ENCODE data around the gene APBA2. TPM values are rescaled to one million over a fixed set of nuclear protein-coding genes. Genes with fewer than 3 reads are reported as not detected.

The APBA2 gene
- total RNA-seq (2016; rRNA removed; fragmentation: Illumina TruSeq; extraction: Trizol) (0.29 and 0.62 TPM in 2 replicates), polyA plus RNA-seq (2011; rRNA removed) (1.5 and 2.3 TPM in 2 replicates), polyA minus RNA-seq (2011; rRNA and poly(A)+ RNA removed; ENCODE audit: low replicate concordance) (0.26 and 2.5 TPM in 2 replicates), Bru-seq, nascent RNA (percentile 21 among the genes with signal in this experiment), BruChase-seq, experiment 1, labeled RNA remaining after a 6-hour chase (percentile 16 among the genes with signal in this experiment), BruChase-seq, experiment 2, labeled RNA remaining after a 2-hour chase (percentile 17 among the genes with signal in this experiment)
- total RNA-seq (2016; cell fraction: cytosol; rRNA removed; fragmentation: Illumina TruSeq; extraction: Trizol; ENCODE audit: low read depth), result 0.40 and 0.79 TPM in 2 replicates
- 0.56 and 0.74 TPM in 2 replicates for total RNA-seq (2016; cell fraction: insoluble cytoplasmic fraction; rRNA removed; fragmentation: Illumina TruSeq; extraction: Trizol)
- 0.79 and 0.83 TPM in 2 replicates for total RNA-seq (2016; cell fraction: membrane; rRNA removed; fragmentation: Illumina TruSeq; extraction: Trizol)
- 0.60 and 0.71 TPM in 2 replicates for total RNA-seq (2016; cell fraction: nucleus; rRNA removed; fragmentation: Illumina TruSeq; extraction: Trizol)
- 1.2 and 1.4 TPM in 2 replicates for polyA plus RNA-seq (2011; cell fraction: cytosol; rRNA removed)
- polyA plus RNA-seq (2011; cell fraction: nucleus; rRNA removed), result 2.0 and 2.3 TPM in 2 replicates
- 1.0 TPM in 2 replicates for polyA plus RNA-seq (2012)
- 0.34 and 0.35 TPM in 2 replicates for polyA plus RNA-seq (2016; cell fraction: cytosol; fragmentation: Illumina TruSeq; extraction: Trizol; ENCODE audit: low read depth)
- polyA plus RNA-seq (2016; cell fraction: insoluble cytoplasmic fraction; fragmentation: Illumina TruSeq; extraction: Trizol; ENCODE audit: low read depth), result 0.58 and 0.87 TPM in 2 replicates
- polyA plus RNA-seq (2016; cell fraction: membrane; fragmentation: Illumina TruSeq; extraction: Trizol; ENCODE audit: low read depth), result 0.64 TPM in 2 replicates
- 1.00 and 1.3 TPM in 2 replicates for polyA plus RNA-seq (2016; cell fraction: nucleus; fragmentation: Illumina TruSeq; extraction: Trizol; ENCODE audit: insufficient read depth, low read depth)
- 0.49 and 0.79 TPM in 2 replicates for polyA minus RNA-seq (2011; cell fraction: cytosol; rRNA and poly(A)+ RNA removed)
- polyA minus RNA-seq (2011; cell fraction: nucleus; rRNA and poly(A)+ RNA removed), result 0.99 and 1.9 TPM in 2 replicates
- long read RNA-seq, experiment 1, partial matches to known transcripts, result 1 of 2 reads
- long read RNA-seq, experiment 1, other reads (novel, unspliced or antisense), result 0 of 2 reads
- long read RNA-seq, experiment 2, result 0 reads

DNA sequence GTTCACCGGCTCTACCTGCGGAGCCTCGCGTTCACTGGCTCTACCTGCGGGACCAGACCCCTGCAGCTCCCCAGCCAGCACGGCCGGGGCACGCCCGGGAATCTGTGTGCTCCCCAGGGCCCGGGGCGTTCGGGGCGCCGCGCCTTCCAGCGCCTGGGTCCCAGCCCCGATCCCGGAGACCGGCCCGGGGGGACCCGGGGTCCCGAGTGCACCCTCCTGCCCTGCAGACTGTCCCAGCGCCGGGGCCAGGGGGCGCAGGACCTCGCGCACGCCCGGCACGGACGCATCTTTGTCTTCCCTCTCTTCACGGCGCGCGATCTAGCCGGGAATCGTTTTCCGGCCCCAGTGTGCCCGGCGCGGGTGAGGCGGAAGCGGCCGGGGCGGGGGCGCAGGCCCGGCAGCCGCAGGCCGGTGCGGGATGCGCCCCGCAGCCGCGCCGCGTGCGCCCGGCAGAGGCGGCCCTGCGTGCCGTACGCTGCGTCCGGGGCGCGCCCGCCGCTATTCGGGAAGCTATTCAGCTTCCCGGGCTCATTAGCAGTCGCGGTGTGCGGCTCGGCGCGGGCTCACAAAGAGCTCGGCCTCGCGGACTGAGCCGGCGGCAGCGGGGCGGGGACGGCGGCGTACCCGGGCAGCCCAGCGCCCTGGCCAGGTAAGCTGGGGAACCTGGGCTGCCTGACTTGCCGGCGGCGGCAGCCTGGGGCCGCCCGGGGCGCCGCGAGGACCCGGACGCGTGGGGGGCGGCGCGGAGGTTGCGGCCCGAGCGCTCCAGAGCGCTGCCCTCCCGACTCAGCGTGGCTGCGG lies at the start of gene APBA2:
APBA2 (plus strand) TSS at position 345 of the 801 bp plus-strand sequence. CDS start 167,911 bp downstream, outside the sequence.
- BruUV-seq (replicated peaks), result no TSS peak
- Histone ChIP-seq H3K4me2 (ENCODE audit: low read depth, low read length) (peak within 1 kb of the TSS; percentile 58), H3K9ac (ENCODE audit: insufficient read depth, low read depth, low read length) (no peak within 1 kb of the TSS), H3K79me2 (ENCODE audit: insufficient read depth, low read length) (no peaks in the 10 kb centered on the region), H3K27me3 (ENCODE audit: control insufficient read depth in 1 of 2, insufficient read depth in 2 of 2, low read length in 2 of 2) (peaks cover 3 to 25% of the 10 kb centered on the region in 2 experiments; a peak in 3 of 5 replicates), H2AFZ (ENCODE audit: low read length) (no peak within 1 kb of the TSS), H3K9me3 (ENCODE audit: low read length) (no peaks in the 10 kb centered on the region), H4K20me1 (ENCODE audit: insufficient read depth, low read length) (no peaks in the 10 kb centered on the region), H3K27ac (ENCODE audit: extremely low read length, insufficient read depth, low read length) (no peak within 1 kb of the TSS), H3K36me3 (replicated peaks in 1 of 2; ENCODE audit: control insufficient read depth in 1 of 2, insufficient read depth in 2 of 2, low read length in 2 of 2) (no peaks in the 10 kb centered on the region), H3K4me3 (replicated peaks in 1 of 3; ENCODE audit: insufficient read depth in 1 of 3, low read depth in 2 of 3, low read length in 3 of 3) (peak within 1 kb of the TSS; percentile 40 to 62 (median 44); a peak in 5 of 6 replicates), H3K4me1 (ENCODE audit: insufficient read depth, low read length) (peaks cover 21% of the 10 kb centered on the region)
- intact Hi-C loops (cut with micrococcal nuclease; ENCODE audit: unreplicated experiment), result no loop called here
- DNase-seq (ENCODE audit: low spot score) (no peak), FAIRE-seq (no peak), ATAC-seq (peak; percentile 36)
- 10% methylated on average over 2 of the region's 109 CpGs for WGBS (ENCODE audit: low lambda C conversion rate)
- in situ Hi-C loops (cut with HindIII; ENCODE audit: extremely low pct_ligation_motif_present, low pct_unique_long_range_greater_than_20kb), result no loop called here
- POLR2A ChIA-PET, result no interaction called here
- CTCF ChIA-PET (ENCODE audit: low intra/inter-chr PET ratio, low total read pairs), result no interaction called here
- TF ChIP-seq NR2F6 (IDR thresholded peaks at IDR 0.05) (no peak), NR2F6 (CRISPR knock-in tag; IDR thresholded peaks at IDR 0.05) (no peak), SATB2 (CRISPR knock-in tag; IDR thresholded peaks at IDR 0.05) (no peak), SIX4 (CRISPR knock-in tag; IDR thresholded peaks at IDR 0.05) (no peak), HNRNPLL (IDR thresholded peaks at IDR 0.05; ENCODE audit: low read depth, low read length, poor library complexity, severe bottlenecking) (peak; percentile 57), GABPB1 (CRISPR knock-in tag; IDR thresholded peaks at IDR 0.05) (peak; percentile 28; the same call in 1 of the 2 replicates), NFYB (CRISPR knock-in tag; IDR thresholded peaks at IDR 0.05) (no peak), ZNF12 (CRISPR knock-in tag; IDR thresholded peaks at IDR 0.05) (no peak), MYC (CRISPR knock-in tag; IDR thresholded peaks at IDR 0.05; ENCODE audit: borderline replicate concordance) (peak; percentile 22; the same call in 1 of the 2 replicates), ZNF7 (CRISPR knock-in tag; IDR thresholded peaks at IDR 0.05) (no peak)
- TF ChIP-seq, protein P1, sequence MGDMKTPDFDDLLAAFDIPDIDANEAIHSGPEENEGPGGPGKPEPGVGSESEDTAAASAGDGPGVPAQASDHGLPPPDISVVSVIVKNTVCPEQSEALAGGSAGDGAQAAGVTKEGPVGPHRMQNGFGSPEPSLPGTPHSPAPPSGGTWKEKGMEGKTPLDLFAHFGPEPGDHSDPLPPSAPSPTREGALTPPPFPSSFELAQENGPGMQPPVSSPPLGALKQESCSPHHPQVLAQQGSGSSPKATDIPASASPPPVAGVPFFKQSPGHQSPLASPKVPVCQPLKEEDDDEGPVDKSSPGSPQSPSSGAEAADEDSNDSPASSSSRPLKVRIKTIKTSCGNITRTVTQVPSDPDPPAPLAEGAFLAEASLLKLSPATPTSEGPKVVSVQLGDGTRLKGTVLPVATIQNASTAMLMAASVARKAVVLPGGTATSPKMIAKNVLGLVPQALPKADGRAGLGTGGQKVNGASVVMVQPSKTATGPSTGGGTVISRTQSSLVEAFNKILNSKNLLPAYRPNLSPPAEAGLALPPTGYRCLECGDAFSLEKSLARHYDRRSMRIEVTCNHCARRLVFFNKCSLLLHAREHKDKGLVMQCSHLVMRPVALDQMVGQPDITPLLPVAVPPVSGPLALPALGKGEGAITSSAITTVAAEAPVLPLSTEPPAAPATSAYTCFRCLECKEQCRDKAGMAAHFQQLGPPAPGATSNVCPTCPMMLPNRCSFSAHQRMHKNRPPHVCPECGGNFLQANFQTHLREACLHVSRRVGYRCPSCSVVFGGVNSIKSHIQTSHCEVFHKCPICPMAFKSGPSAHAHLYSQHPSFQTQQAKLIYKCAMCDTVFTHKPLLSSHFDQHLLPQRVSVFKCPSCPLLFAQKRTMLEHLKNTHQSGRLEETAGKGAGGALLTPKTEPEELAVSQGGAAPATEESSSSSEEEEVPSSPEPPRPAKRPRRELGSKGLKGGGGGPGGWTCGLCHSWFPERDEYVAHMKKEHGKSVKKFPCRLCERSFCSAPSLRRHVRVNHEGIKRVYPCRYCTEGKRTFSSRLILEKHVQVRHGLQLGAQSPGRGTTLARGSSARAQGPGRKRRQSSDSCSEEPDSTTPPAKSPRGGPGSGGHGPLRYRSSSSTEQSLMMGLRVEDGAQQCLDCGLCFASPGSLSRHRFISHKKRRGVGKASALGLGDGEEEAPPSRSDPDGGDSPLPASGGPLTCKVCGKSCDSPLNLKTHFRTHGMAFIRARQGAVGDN (CRISPR knock-in tag; IDR thresholded peaks at IDR 0.05), result peak; percentile 31; the same call in 1 of the 2 replicates
- TF ChIP-seq, protein P2, sequence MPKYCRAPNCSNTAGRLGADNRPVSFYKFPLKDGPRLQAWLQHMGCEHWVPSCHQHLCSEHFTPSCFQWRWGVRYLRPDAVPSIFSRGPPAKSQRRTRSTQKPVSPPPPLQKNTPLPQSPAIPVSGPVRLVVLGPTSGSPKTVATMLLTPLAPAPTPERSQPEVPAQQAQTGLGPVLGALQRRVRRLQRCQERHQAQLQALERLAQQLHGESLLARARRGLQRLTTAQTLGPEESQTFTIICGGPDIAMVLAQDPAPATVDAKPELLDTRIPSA (CRISPR knock-in tag; IDR thresholded peaks at IDR 0.05; ENCODE audit: borderline replicate concordance), result no peak
- TF ChIP-seq, protein P3, sequence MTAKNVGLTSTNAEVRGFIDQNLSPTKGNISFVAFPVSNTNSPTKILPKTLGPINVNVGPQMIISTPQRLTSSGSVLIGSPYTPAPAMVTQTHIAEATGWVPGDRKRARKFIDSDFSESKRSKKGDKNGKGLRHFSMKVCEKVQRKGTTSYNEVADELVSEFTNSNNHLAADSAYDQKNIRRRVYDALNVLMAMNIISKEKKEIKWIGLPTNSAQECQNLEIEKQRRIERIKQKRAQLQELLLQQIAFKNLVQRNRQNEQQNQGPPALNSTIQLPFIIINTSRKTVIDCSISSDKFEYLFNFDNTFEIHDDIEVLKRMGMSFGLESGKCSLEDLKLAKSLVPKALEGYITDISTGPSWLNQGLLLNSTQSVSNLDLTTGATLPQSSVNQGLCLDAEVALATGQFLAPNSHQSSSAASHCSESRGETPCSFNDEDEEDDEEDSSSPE (CRISPR knock-in tag; IDR thresholded peaks at IDR 0.05), result 0 out of 2 replicates have a peak, but pooled peaks have one; percentile 20

All from HepG2 (cell line).